ENCODE measurements around the gene BHMT.
"Not testable (repeated sequence)": the region's sequence is repeated elsewhere in the genome, so short reads cannot be mapped to it uniquely, and the experiment has no call there.

Gene BHMT

GRCh38 chr5:79147076-79147475, 35.5 kb downstream of the BHMT start:
- no peak for DNase-seq (ENCODE audit: insufficient read length, low spot score)
- no peak for TF ChIP-seq CTCF (IDR thresholded peaks at IDR 0.05; ENCODE audit: insufficient read depth, missing control alignments)
- no peak for FAIRE-seq

GRCh38 chr5:79149433-79149832, 37.8 kb downstream of the BHMT start:
- FAIRE-seq (peak; percentile 41), DNase-seq (ENCODE audit: insufficient read length, low spot score) (no peak)
- TF ChIP-seq CTCF (IDR thresholded peaks at IDR 0.05; ENCODE audit: insufficient read depth, missing control alignments) = no peak

GRCh38 chr5:79151942-79152671, 40.5 kb downstream of the BHMT start:
- DNase-seq (ENCODE audit: insufficient read length, low spot score) (no peak), FAIRE-seq (peak; percentile 35)

GRCh38 chr5:79157305-79157704, 45.7 kb downstream of the BHMT start:
- DNase-seq (ENCODE audit: insufficient read length, low spot score) (no peak), FAIRE-seq (no peak)
- TF ChIP-seq CTCF (IDR thresholded peaks at IDR 0.05; ENCODE audit: insufficient read depth, missing control alignments) = no peak

More at GRCh38 chr5:79151942-79152671, 40.5 kb downstream of the BHMT start:
- TF ChIP-seq CTCF (IDR thresholded peaks at IDR 0.05; ENCODE audit: insufficient read depth, missing control alignments) = no peak

- not testable (repeated sequence) for DNase-seq (ENCODE audit: insufficient read length, low spot score); FAIRE-seq
Observed at GRCh38 chr5:79161647-79162046, 50.0 kb downstream of the BHMT start.

GRCh38 chr5:79168031-79168430, 56.4 kb downstream of the BHMT start:
- DNase-seq (ENCODE audit: insufficient read length, low spot score) (no peak), FAIRE-seq (no peak)
- TF ChIP-seq CTCF (IDR thresholded peaks at IDR 0.05; ENCODE audit: insufficient read depth, missing control alignments) = no peak

- FAIRE-seq (no peak), DNase-seq (ENCODE audit: insufficient read length, low spot score) (no peak)
- TF ChIP-seq CTCF (IDR thresholded peaks at IDR 0.05; ENCODE audit: insufficient read depth, missing control alignments) = no peak
Observed at GRCh38 chr5:79170661-79171060, 59.1 kb downstream of the BHMT start.

Data from D721Med (cell line).